Hepatocyte (in vitro differentiated cells): ENCODE data around the gene OSTC. TPM values are rescaled to one million over a fixed set of nuclear protein-coding genes. Genes with fewer than 3 reads are reported as not detected.

ENCODE experiments used
- DNase-seq: peaks from one replicate; pipeline ENCODE4 v3.0.0-alpha.2; 2016; ENCODE audit warnings: low spot score
- H2AFZ ChIP-seq: fragments of 200-600 bp; sonication (generic); 2 replicates; pipeline ENCODE4 v1.6.0; 2016; ENCODE audit warnings: antibody characterized with exemption, mild to moderate bottlenecking
- H3K27ac ChIP-seq: fragments of 200-600 bp; sonication (generic); 2 replicates; pipeline ENCODE4 v1.5.1; 2016; ENCODE audit warnings: mild to moderate bottlenecking
- H3K27me3 ChIP-seq: fragments of 200-600 bp; sonication (generic); 2 replicates; pipeline ENCODE4 v1.6.1; 2016
- H3K36me3 ChIP-seq: fragments of 200-600 bp; sonication (generic); replicated peaks from 2 replicates; pipeline ENCODE4 v1.5.1; 2016; ENCODE audit warnings: low read depth; ENCODE audit not compliant: insufficient read depth
- H3K4me1 ChIP-seq: fragments of 200-600 bp; sonication (generic); 2 replicates; pipeline ENCODE4 v1.5.1; 2016; ENCODE audit warnings: mild to moderate bottlenecking, moderate library complexity; ENCODE audit not compliant: insufficient read depth
- H3K4me2 ChIP-seq: fragments of 200-600 bp; sonication (generic); 2 replicates; pipeline ENCODE4 v1.6.0; 2016
- H3K4me3 ChIP-seq: fragments of 200-600 bp; sonication (generic); 2 replicates; pipeline ENCODE4 v1.5.1; 2016; ENCODE audit warnings: mild to moderate bottlenecking
- H3K79me2 ChIP-seq: fragments of 200-600 bp; sonication (generic); 2 replicates; pipeline ENCODE4 v1.6.0; 2017; ENCODE audit warnings: mild to moderate bottlenecking
- H3K9me2 ChIP-seq: fragments of 200-600 bp; sonication (generic); replicated peaks from 2 replicates; pipeline ENCODE4 v1.6.0; 2017; ENCODE audit warnings: mild to moderate bottlenecking; ENCODE audit not compliant: insufficient read depth
- H3K9me3 ChIP-seq: fragments of 200-600 bp; sonication (generic); 2 replicates; pipeline ENCODE4 v1.5.1; 2016; ENCODE audit warnings: low read depth, mild to moderate bottlenecking
- H4K20me1 ChIP-seq: fragments of 200-600 bp; sonication (generic); 2 replicates; pipeline ENCODE4 v1.6.0; 2016; ENCODE audit warnings: mild to moderate bottlenecking; ENCODE audit not compliant: insufficient read depth, poor library complexity, severe bottlenecking
- CTCF ChIP-seq: fragments of 200-600 bp; sonication (generic); IDR thresholded peaks from 2 replicates; pipeline ENCODE4 v1.5.1; 2016; ENCODE audit warnings: antibody characterized with exemption, mild to moderate bottlenecking; ENCODE audit not compliant: poor library complexity
- EZH2 ChIP-seq: fragments of 200-600 bp; sonication (generic); IDR thresholded peaks from 2 replicates; pipeline ENCODE4 v1.6.1; 2016; ENCODE audit warnings: antibody characterized with exemption, mild to moderate bottlenecking, borderline replicate concordance
- EZH2phosphoT487 ChIP-seq: fragments of 200-600 bp; sonication (generic); IDR thresholded peaks from one replicate; pipeline ENCODE4 v1.6.1; 2018; ENCODE audit warnings: antibody characterized with exemption, mild to moderate bottlenecking, low read depth, moderate library complexity; ENCODE audit not compliant: unreplicated experiment, severe bottlenecking
- WGBS: methylation state at CpG from one replicate; pipeline ENCODE4 v1.1.6; 2016; ENCODE audit warnings: low lambda C conversion rate; ENCODE audit errors: missing lambda C conversion rate; 5-methylcytosine and 5-hydroxymethylcytosine counted together
- polyA plus RNA-seq: library from polyadenylated mRNA; unstranded; fragments of >200 nt; fragmentation: Nextera tagmentation; extraction: Ambion mirVana; gene quantifications from 2 replicates; pipeline ENCODE4 v1.2.1, GENCODE V29; 2016
- total RNA-seq: library from RNA; depleted of rRNA; stranded (reverse); fragments of >200 nt; gene quantifications from 2 replicates; pipeline ENCODE4 v1.2.3, GENCODE V29; 2014

Gene OSTC
- total and polyA plus RNA-seq, 2 experiments from 2014 or later, result 372 to 425 TPM

- H2AFZ ChIP-seq, result no peak overlapping the region
- no peaks in the 10 kb centered on the region for H3K9me3 ChIP-seq
- DNase-seq, result no peak
- no peak for TF ChIP-seq EZH2
- no peak for TF ChIP-seq CTCF
- no peak for TF ChIP-seq EZH2phosphoT487
- no peaks in the 10 kb centered on the region for H3K9me2 ChIP-seq
- H3K36me3 ChIP-seq, result no peaks in the 10 kb centered on the region
- no peak overlapping the region for H3K4me2 ChIP-seq
- no peak overlapping the region for H3K27ac ChIP-seq
- no peak overlapping the region for H3K4me3 ChIP-seq
- H3K27me3 ChIP-seq, result no peaks in the 10 kb centered on the region
- H3K79me2 ChIP-seq, result no peaks in the 10 kb centered on the region
- no peaks in the 10 kb centered on the region for H3K4me1 ChIP-seq
- 75% methylated on average over 4 of the region's 4 CpGs for WGBS
- H4K20me1 ChIP-seq, result no peaks in the 10 kb centered on the region
These were observed 34.8 kb downstream of the OSTC start for GRCh38 chr4:108685036-108685686.

- no peaks in the 10 kb centered on the region for H3K9me2 ChIP-seq
- H3K36me3 ChIP-seq, result no peaks in the 10 kb centered on the region
- no peak overlapping the region for H3K4me3 ChIP-seq
- DNase-seq, result no peak
- H3K27ac ChIP-seq, result no peak overlapping the region
- H3K9me3 ChIP-seq, result no peaks in the 10 kb centered on the region
- H3K79me2 ChIP-seq, result no peaks in the 10 kb centered on the region
- H3K4me1 ChIP-seq, result no peaks in the 10 kb centered on the region
- no peak overlapping the region for H3K4me2 ChIP-seq
- H3K27me3 ChIP-seq, result no peaks in the 10 kb centered on the region
- no peak overlapping the region for H2AFZ ChIP-seq
- 93% methylated on average over 1 of the region's 1 CpG for WGBS
- TF ChIP-seq EZH2 (no peak), EZH2phosphoT487 (no peak), CTCF (no peak)
- H4K20me1 ChIP-seq, result no peaks in the 10 kb centered on the region
These were observed 40.3 kb downstream of the OSTC start for GRCh38 chr4:108690738-108691137.

- H3K79me2 ChIP-seq, result no peaks in the 10 kb centered on the region
- WGBS, result 82% methylated on average over 3 of the region's 3 CpGs
- TF ChIP-seq CTCF (no peak), EZH2phosphoT487 (no peak), EZH2 (no peak)
- no peaks in the 10 kb centered on the region for H4K20me1 ChIP-seq
- no peak for DNase-seq
- H3K27ac ChIP-seq, result no peak overlapping the region
- H3K9me3 ChIP-seq, result no peaks in the 10 kb centered on the region
- H2AFZ ChIP-seq, result no peak overlapping the region
- no peaks in the 10 kb centered on the region for H3K4me1 ChIP-seq
- H3K36me3 ChIP-seq, result no peaks in the 10 kb centered on the region
- no peak overlapping the region for H3K4me2 ChIP-seq
- no peak overlapping the region for H3K4me3 ChIP-seq
- no peaks in the 10 kb centered on the region for H3K27me3 ChIP-seq
- no peaks in the 10 kb centered on the region for H3K9me2 ChIP-seq
These were observed 42.8 kb downstream of the OSTC start for GRCh38 chr4:108693211-108693610.
